Sigmoid colon (tissue), 7 donors: Measurements from ENCODE around the gene KISS1R. TPM values are rescaled to one million over a fixed set of nuclear protein-coding genes. Genes with fewer than 3 reads are reported as not detected.
A peak's percentile ranks its signal among the peaks of the same experiment; 100 is the strongest.

Experiments used
- DNase-seq: peaks from one replicate; pipeline ENCODE4 v3.0.0-alpha.2; 2019
- H3K27ac ChIP-seq, 4 donors: fragments of 200-600 bp; sonication (generic); one replicate each; pipeline ENCODE4 v1.5.1; 2016 to 2019; ENCODE audit warnings: mild to moderate bottlenecking in 1 of 4
- H3K27me3 ChIP-seq, 3 donors: fragments of 200-600 bp; sonication (generic); one replicate each; pipeline ENCODE4 v1.5.1; 2019; ENCODE audit warnings: mild to moderate bottlenecking in 1 of 3
- H3K36me3 ChIP-seq, 4 donors: fragments of 200-600 bp; sonication (generic); one replicate each; pipeline ENCODE4 v1.5.1; 2016 to 2019
- H3K4me1 ChIP-seq, 4 donors: fragments of 200-600 bp; sonication (generic); one replicate each; pipeline ENCODE4 v1.5.1; 2017 to 2019
- H3K4me3 ChIP-seq, 4 donors: fragments of 200-600 bp; sonication (generic); one replicate each; pipeline ENCODE4 v1.5.1; 2017 to 2019; ENCODE audit warnings: mild to moderate bottlenecking in 2 of 4, moderate library complexity in 1 of 4
- H3K9me3 ChIP-seq, 4 donors: fragments of 200-600 bp in 3 of 4; sonication (generic) in 3 of 4; one replicate each; pipeline versions ENCODE4 v1.5.1 to v1.6.1; 2013 to 2019
- EP300 ChIP-seq, 4 donors: sonication (generic); formaldehyde crosslinking; IDR thresholded peaks; one replicate each; pipeline ENCODE4 v1.6.1; 2017; ENCODE audit warnings: antibody characterized with exemption in 4 of 4
- POLR2A ChIP-seq, 2 donors: fragments of 450-650 bp; IDR thresholded peaks; one replicate each; pipeline ENCODE4 v1.6.1; 2016; ENCODE audit warnings: antibody characterized with exemption in 2 of 2, mild to moderate bottlenecking in 2 of 2, moderate library complexity in 2 of 2
- POLR2AphosphoS5 ChIP-seq, 4 donors: sonication (generic); formaldehyde crosslinking; IDR thresholded peaks; one replicate each; pipeline ENCODE4 v1.6.1; 2017; ENCODE audit warnings: antibody characterized with exemption in 4 of 4
- WGBS, 2 donors: extraction: QIAGEN DNeasy Blood & Tissue Kit; methylation state at CpG; one replicate each; pipeline ENCODE4 v1.1.7; 2013; 5-methylcytosine and 5-hydroxymethylcytosine counted together
- intact Hi-C: fragments of 100-400 bp; cut with DNase I; formaldehyde crosslinking; loops from one replicate; pipeline ENCODE4 v1.15.1; 2023
- polyA plus RNA-seq, 3 donors: library from polyadenylated mRNA; stranded (reverse); fragments of 200-250 nt; gene quantifications; one replicate each; pipeline ENCODE4 v1.2.3, GENCODE V29; 2013
- total RNA-seq, 4 donors: library from RNA; depleted of rRNA; stranded (reverse); fragments of >200 nt; gene quantifications; one replicate each; pipeline ENCODE4 v1.1.0, GENCODE V29; 2016
- TF ChIP-seq, protein P1 (sequence below), 4 experiments: fragments of 450-650 bp in 3 of 4; fragments of 200-600 bp in 1 of 4; IDR thresholded peaks; one replicate each; pipeline ENCODE4 v1.5.1; 2016 to 2019; ENCODE audit warnings: antibody characterized with exemption in 4 of 4, mild to moderate bottlenecking in 3 of 4, moderate library complexity in 2 of 4
- donor health status: healthy with polysubstance abuse.
- donor health status: Bipolar disorder and iron deficiency.
- donor health status: healthy.

KISS1R gene
- not detected for total RNA-seq
- under 1 TPM in 1 of 3 donors, not detected in 2; 0.13 TPM for polyA plus RNA-seq

DNA sequence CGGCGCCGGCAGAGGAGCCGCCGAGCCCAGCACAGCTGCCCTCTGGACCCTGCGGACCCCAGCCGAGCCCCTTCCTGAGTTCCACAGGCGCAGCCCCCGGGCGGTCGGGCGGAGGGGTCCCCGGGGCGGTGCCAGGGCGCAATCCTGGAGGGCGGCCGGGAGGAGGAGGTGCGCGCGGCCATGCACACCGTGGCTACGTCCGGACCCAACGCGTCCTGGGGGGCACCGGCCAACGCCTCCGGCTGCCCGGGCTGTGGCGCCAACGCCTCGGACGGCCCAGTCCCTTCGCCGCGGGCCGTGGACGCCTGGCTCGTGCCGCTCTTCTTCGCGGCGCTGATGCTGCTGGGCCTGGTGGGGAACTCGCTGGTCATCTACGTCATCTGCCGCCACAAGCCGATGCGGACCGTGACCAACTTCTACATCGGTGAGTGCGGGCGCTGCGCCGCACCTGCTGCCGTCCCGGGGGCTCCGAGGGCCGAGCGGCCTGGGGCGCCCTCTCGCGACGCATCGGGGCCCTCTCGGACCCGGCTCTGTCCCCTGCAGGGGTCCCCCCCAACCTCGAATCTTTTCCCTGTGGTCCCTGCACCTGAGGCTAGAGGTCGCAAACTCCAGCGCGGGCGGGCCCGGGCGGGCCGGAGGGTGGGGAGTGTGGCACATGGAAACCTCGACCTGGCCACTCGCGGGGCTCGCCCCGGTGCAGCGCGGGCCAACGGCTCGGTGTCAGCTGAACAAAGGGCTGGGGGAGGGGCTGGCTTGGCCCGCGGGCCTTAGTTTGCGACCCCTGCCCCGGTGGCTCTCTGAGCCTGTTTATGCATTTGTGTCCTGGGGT, at the start of gene KISS1R:
TSS of gene KISS1R (plus strand) at position 11 of the 829 bp plus-strand sequence. CDS start at position 181, 170 bp downstream.
- no peak for DNase-seq
- Histone ChIP-seq H3K4me3 (peak within 1 kb of the TSS; percentile 1 to 41 (median 26)), H3K27me3 (peaks cover 42 to 52% (median 49%) of the 10 kb centered on the region in 3 donors), H3K9me3 (no peaks in the 10 kb centered on the region), H3K4me1 (peaks cover 0 to 58% (median 48%) of the 10 kb centered on the region in 4 donors), H3K27ac (no peak within 1 kb of the TSS), H3K36me3 (no peaks in the 10 kb centered on the region)
- TF ChIP-seq, protein P1, sequence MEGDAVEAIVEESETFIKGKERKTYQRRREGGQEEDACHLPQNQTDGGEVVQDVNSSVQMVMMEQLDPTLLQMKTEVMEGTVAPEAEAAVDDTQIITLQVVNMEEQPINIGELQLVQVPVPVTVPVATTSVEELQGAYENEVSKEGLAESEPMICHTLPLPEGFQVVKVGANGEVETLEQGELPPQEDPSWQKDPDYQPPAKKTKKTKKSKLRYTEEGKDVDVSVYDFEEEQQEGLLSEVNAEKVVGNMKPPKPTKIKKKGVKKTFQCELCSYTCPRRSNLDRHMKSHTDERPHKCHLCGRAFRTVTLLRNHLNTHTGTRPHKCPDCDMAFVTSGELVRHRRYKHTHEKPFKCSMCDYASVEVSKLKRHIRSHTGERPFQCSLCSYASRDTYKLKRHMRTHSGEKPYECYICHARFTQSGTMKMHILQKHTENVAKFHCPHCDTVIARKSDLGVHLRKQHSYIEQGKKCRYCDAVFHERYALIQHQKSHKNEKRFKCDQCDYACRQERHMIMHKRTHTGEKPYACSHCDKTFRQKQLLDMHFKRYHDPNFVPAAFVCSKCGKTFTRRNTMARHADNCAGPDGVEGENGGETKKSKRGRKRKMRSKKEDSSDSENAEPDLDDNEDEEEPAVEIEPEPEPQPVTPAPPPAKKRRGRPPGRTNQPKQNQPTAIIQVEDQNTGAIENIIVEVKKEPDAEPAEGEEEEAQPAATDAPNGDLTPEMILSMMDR (IDR thresholded peaks at IDR 0.05) = peak in 1 of 4 experiments; percentile 24
- TF ChIP-seq POLR2AphosphoS5 (IDR thresholded peaks at IDR 0.05) = no peak
- intact Hi-C loops = no loop called here
- 1% methylated on average over 87 of the region's 87 CpGs for WGBS, 2 donors

DNA sequence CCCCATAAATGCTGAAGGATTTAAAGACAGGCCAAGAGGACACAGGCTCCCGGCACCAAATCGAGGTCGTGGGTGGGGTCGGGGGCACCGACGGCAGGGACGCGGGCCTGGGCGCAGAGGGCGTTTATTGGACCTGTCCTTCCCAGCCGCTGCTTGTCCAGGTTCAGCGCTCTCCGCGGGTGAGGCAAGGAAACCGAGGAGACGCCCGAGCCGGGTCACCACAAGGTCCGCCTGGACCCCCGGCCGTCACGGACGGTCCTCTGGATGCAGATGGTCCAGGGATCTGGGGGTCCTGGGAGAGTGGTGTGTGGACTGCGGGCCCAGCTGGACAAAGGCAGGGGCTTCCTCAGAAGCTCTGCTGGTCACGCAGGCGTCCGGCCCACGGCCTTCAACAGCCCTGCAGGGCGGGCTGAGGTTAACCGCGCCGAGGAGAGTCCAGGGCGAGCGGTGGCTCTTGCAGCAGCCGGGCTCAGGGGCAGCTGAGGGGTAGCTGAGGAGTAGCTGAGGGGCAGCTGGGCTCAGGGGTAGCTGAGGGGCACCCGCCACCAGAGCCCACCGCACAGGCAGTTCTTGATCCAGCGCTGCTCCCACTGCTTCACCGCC, 49.2 kb upstream of the KISS1R start:
- 92 to 95% methylated on average over 39 of the region's 39 CpGs for WGBS, 2 donors
- no peak overlapping the region for H3K4me3 ChIP-seq
- peaks cover 0 to 55% (median 47%) of the 10 kb centered on the region in 4 donors for H3K4me1 ChIP-seq
- no peaks in the 10 kb centered on the region for H3K9me3 ChIP-seq
- H3K36me3 ChIP-seq = peaks cover 5 to 36% (median 9%) of the 10 kb centered on the region in 4 donors
- peak overlapping the region in 3 of 4 donors; percentile 84 to 87 (median 85) for H3K27ac ChIP-seq
- TF ChIP-seq POLR2AphosphoS5 (IDR thresholded peaks at IDR 0.05) = peak in 1 of 4 donors; percentile 1
- TF ChIP-seq POLR2A (IDR thresholded peaks at IDR 0.05) = no peak
- peaks cover 0 to 2% (median 0%) of the 10 kb centered on the region in 3 donors for H3K27me3 ChIP-seq
- intact Hi-C loops = no loop called here
- DNase-seq = no peak

DNA sequence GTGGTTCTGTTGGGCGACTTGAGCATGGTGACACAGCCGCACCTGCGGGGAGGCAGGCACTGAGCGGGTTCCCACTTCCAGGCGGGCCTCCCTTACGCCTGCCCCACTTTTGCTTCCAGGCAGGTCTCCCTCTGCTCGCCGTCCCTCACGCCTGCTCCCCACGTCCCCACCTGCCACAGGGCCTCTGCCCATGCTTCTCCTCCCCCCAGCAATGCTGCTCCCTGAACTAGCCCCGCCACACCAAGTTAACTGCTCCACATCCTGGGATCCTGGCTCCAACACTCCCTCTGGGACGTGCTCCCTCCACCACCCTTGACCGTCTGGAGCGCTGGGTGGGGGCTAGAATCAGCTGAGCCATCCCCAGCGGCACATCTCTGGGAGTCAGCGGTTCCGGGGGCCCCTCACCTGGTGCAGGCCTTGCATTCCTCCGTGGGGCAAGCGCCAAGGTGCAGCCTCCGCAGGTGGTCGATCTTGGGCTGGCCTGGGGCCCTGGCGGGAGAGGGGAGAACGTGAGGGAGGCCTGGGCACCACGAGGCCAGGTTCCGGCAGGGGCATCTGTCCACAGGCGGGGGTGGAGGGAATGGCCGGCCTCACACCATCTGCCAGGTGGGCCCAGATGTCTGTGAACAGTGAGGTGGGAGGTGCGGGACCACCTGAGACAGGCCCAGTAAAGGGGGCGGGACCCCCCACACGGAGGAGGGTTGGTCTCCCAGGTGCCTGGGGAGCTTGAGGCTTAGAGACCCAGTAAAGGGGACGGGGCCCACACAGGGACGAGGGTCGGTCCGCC, 48.5 kb upstream of the KISS1R start:
- H3K27me3 ChIP-seq = no peaks in the 10 kb centered on the region
- 92 to 93% methylated on average over 34 of the region's 34 CpGs for WGBS, 2 donors
- no peaks in the 10 kb centered on the region for H3K9me3 ChIP-seq
- H3K36me3 ChIP-seq = peaks cover 6 to 40% (median 10%) of the 10 kb centered on the region in 4 donors
- DNase-seq = no peak
- H3K4me1 ChIP-seq = peaks cover 0 to 48% (median 43%) of the 10 kb centered on the region in 4 donors
- intact Hi-C loops = no loop called here
- H3K27ac ChIP-seq = peak overlapping the region; percentile 78 to 87 (median 84)
- TF ChIP-seq EP300 (IDR thresholded peaks at IDR 0.05) (no peak), POLR2A (IDR thresholded peaks at IDR 0.05) (no peak), POLR2AphosphoS5 (IDR thresholded peaks at IDR 0.05) (no peak)
- TF ChIP-seq, protein P1 (IDR thresholded peaks at IDR 0.05) = no peak
- no peak overlapping the region for H3K4me3 ChIP-seq

DNA sequence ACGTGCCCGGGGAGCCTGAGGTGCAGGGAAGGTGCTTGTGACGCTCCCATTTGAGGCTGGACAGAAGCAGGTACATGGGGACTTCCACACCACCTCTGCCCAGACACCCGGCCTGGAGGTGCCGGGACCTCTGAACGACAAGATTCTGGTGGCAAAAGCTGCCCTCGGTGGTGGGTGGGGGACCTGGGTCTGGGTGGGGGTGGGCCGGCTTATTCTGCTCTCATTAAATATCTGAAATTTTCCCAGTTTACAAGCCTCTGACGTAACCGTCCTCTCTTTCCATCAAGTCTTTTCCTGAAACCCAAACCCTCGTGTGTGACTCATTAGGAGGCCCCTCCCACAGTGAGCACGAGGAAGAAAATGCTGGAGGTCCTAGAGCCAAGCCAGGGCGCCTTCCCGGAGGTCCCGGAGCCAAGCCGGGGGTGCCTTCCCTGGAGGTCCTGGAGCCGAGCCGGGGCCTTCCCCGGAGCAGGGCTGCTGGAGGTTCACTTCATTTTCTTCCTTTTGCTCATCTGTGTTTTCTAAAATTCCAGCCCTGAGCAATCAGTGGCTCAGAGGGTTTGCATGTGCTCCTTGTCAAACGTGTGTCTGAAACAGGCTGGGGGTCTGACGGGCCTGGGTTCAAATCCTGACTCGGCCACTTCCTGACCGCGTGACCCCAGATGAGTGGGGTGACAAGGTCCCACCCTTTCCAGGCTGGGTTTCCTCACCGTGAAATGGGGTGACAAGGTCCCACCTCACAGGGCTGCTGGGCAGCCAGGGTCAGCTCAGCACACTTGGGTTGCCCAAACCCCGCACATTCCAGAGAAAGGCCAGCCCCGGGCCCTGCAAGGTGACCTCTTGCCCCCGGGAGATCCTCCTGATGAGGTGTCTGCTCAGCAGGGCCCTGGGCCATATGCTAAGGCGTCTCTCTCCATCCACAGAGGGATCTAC, 47.6 kb upstream of the KISS1R start:
- TF ChIP-seq, protein P1 (IDR thresholded peaks at IDR 0.05) = no peak
- peak in 3 of 4 donors; percentile 28 to 76 (median 30) for TF ChIP-seq POLR2AphosphoS5 (IDR thresholded peaks at IDR 0.05)
- no peak for TF ChIP-seq POLR2A (IDR thresholded peaks at IDR 0.05)
- peak in 1 of 4 donors; percentile 57 for TF ChIP-seq EP300 (IDR thresholded peaks at IDR 0.05)
- Histone ChIP-seq H3K9me3 (no peaks in the 10 kb centered on the region), H3K36me3 (peaks cover 9 to 49% (median 12%) of the 10 kb centered on the region in 4 donors), H3K4me1 (peaks cover 0 to 43% (median 41%) of the 10 kb centered on the region in 4 donors), H3K27ac (peak overlapping the region; percentile 78 to 87 (median 84)), H3K27me3 (no peaks in the 10 kb centered on the region), H3K4me3 (no peak overlapping the region)
- peak; percentile 96 for DNase-seq
- intact Hi-C loops = no loop called here
- 76% methylated on average over 29 of the region's 29 CpGs for WGBS, 2 donors
